HG03354 (cell line): Measurements from ENCODE around the gene ZC3H7B.
"Not testable (repeated sequence)": the region's sequence is repeated elsewhere in the genome, so short reads cannot be mapped to it uniquely, and the experiment has no call there.

Source experiments
- ATAC-seq: cut with Tn5 transposase; IDR thresholded peaks from one replicate; pipeline ENCODE4 v1.9.1; 2021; ENCODE audit warnings: mild to moderate bottlenecking; ENCODE audit not compliant: unreplicated experiment, poor library complexity, severe bottlenecking

Gene ZC3H7B

DNA sequence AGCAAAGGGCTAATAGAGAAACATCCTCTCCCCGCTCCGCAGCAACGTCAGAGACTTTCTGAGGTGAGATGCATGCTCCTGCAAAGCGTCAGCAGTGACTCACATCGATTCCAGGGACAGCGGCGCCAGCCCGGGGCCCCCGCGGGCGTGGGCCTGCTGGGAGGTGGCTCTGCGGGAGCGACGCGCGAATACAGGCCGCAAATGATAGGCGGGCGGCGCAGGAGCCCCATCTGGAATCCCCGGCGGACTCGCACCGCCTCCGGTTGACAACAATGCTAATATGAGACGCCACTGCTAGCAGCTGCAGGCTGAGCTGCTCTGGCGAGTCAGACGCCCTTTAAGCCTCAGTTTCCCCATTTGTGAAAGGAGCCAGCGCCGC lies 15.9 kb upstream of the ZC3H7B start:
- ATAC-seq: peak; percentile 17

GRCh38 chr22:41285820-41286638 lies 15.3 kb upstream of the ZC3H7B start, which contains the start of gene RANGAP1:
RANGAP1 (minus strand) TSS chr22:41286187; CDS start chr22:41281044, 5,143 bp downstream.
- ATAC-seq: peak; percentile 92

DNA sequence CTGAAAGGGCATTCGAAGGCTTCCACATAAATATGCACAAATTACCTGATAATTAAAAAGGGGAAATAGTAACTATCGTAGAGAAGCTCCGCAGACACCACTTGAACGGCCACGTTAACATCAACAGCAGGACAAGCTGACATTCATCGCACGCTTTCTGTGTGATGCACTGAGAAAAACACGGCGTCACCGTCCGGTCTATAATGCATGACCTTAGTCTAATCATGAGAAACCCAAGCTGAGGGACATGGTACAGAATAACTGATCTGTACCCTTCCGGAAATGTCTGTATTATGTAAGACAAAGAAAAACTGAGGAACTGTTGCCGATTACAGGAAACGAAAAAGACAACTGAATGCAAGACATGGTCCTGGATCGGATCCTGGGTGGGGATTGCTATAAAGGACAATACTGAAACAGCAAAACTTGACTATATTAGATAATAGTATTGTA lies 14.7 kb upstream of the ZC3H7B start:
- ATAC-seq: peak; percentile 25

- ATAC-seq: no peak
Observed at GRCh38 chr22:41288245-41288946, 12.9 kb upstream of the ZC3H7B start.

- no peak for ATAC-seq
Observed at GRCh38 chr22:41289671-41290070, 11.7 kb upstream of the ZC3H7B start.

- ATAC-seq: no peak
Observed at GRCh38 chr22:41290262-41291221, 10.8 kb upstream of the ZC3H7B start.

- ATAC-seq: not testable (repeated sequence)
Observed at GRCh38 chr22:41294816-41295215, 6.5 kb upstream of the ZC3H7B start.

DNA sequence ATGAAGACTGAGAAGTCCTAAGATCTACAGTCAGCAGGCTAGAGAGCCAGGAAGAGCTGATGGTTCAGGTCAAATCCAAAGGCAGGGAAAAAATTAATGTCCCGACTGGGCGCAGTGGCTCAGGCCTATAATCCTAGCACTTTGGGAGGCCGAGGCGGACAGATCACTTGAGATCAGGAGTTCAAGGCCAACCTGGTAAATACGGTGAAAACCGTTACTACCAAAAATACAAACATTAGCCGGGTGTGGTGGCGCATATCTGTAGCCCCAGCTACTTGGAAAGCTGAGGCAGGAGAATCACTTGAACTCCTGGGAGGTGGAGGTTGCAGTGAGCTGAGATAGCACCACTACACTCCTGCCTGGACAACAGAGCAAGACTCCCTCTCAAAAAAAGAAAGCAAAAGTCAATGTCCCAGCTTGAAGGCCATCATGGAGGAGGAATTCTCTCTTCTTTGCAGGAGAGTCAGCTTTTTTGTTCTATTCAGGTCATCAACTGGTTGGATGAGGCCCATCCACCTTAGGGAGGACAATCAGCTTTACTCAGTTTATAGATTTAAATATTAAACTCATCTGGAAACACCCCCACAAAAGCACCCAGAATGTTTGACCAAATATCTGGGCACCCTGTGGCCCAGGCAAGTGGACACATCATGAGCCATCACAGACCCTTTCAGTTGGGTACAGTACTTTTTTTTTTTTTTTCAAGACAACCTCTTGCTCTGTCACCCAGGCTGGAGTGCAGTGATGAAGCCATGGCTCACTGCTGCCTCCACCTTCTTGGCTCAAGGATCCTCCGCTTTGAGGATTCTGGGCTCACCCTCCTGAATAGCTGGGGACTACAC lies 4.3 kb upstream of the ZC3H7B start:
- ATAC-seq: no peak

- no peak for ATAC-seq
Observed at GRCh38 chr22:41300661-41301060, 664 bp upstream of the ZC3H7B start.

GRCh38 chr22:41302021-41302767 lies 869 bp downstream of the ZC3H7B start:
- ATAC-seq: no peak

- no peak for ATAC-seq
Observed at GRCh38 chr22:41302811-41303210, 1.5 kb downstream of the ZC3H7B start.

DNA sequence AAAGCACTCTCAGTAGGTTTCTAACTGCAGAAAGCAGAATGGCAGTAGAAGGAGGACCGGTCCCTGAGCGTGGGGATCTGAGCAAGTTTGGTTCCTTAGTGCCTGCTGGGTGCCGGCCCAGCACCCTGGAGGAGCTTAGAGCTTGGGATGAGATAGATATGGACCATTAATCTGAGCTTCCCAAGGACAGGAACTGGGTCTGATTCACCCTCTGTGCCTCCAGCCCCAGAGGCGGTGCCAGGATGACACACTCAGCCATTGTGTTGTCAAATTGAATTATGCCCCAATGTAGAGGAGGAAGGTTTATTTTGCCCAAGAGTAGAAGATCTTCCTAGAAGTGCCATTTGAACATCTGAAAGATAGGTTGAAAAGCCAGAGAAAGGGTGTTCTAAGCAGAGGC lies 4.3 kb downstream of the ZC3H7B start:
- ATAC-seq: no peak

- no peak for ATAC-seq
Observed at GRCh38 chr22:41308054-41308453, 6.7 kb downstream of the ZC3H7B start.

GRCh38 chr22:41308544-41308947 lies 7.2 kb downstream of the ZC3H7B start:
- ATAC-seq: no peak

DNA sequence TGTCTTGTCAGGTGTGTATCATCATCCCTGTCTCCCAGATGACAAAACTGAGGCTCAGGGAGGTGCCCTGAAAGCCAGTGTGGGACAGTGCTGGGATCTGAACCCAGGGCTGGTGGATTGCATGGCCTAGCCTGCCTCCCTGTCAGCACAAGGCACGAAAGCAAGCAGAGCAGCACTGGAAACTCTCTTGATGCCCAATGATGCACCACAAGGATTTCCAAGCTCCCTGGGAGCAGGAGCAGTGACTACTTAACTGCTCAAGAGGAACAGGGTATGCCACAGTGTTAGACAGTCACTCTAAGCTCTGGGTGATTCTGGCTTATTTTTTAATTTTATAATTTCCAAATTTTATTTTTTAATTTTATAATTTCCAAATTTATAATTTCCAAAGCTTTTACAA lies 9.0 kb downstream of the ZC3H7B start:
- ATAC-seq: no peak

GRCh38 chr22:41311487-41311886 lies 10.2 kb downstream of the ZC3H7B start:
- ATAC-seq: no peak

DNA sequence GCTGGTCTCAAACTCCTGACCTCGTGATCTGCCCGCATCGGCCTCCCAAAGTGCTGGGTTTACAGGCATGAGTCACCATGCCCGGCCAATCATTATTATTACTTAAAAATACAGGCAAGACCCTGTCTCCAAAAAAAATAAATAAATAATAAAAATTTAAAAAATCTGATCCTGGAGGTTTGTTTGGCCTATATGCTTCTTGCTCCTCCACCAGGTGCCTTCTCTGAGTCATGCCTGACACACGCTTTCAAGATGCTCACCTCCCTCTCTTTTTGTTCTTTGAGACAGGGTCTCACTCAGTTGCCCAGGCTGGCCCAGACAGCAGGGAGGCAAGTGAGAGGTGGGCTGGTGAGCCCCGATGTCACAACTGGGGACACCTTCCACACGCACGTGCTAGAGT lies 13.5 kb downstream of the ZC3H7B start:
- ATAC-seq: no peak

GRCh38 chr22:41315586-41315985 lies 14.3 kb downstream of the ZC3H7B start:
- ATAC-seq: no peak
